BLaER1 treated with 17β-estradiol and CSF1 and Interleukin-3, amounts not matched to agents 10 nM and 100 nM (cell line): ENCODE results near the gene URAD.

ENCODE experiments used
- H3K27ac ChIP-seq, 11 experiments: shearing (Covaris generic); formaldehyde crosslinking; 2 replicates each; pipeline ENCODE4 v1.8.1; 2022
- H3K27me3 ChIP-seq, 11 experiments: shearing (Covaris generic); formaldehyde crosslinking; 2 replicates each; pipeline ENCODE4 v1.8.1; 2022
- H3K36me3 ChIP-seq, 11 experiments: shearing (Covaris generic); formaldehyde crosslinking; 2 replicates each; pipeline ENCODE4 v1.8.1; 2022
- H3K4me1 ChIP-seq, 10 experiments: shearing (Covaris generic); formaldehyde crosslinking; 2 replicates each; pipeline ENCODE4 v1.8.1; 2022
- H3K4me2 ChIP-seq, 11 experiments: shearing (Covaris generic); formaldehyde crosslinking; 2 replicates each; pipeline ENCODE4 v1.8.1; 2022
- H3K4me3 ChIP-seq, 10 experiments: shearing (Covaris generic); formaldehyde crosslinking; 2 replicates each; pipeline ENCODE4 v1.8.1; 2022
- H3K9ac ChIP-seq, 11 experiments: shearing (Covaris generic); formaldehyde crosslinking; 2 replicates each; pipeline ENCODE4 v1.8.1; 2022
- H3K9me3 ChIP-seq, 11 experiments: shearing (Covaris generic); formaldehyde crosslinking; replicated peaks in 1 of 11; 2 replicates each; pipeline ENCODE4 v1.8.1; 2022
- H4K20me1 ChIP-seq, 11 experiments: shearing (Covaris generic); formaldehyde crosslinking; 2 replicates each; pipeline ENCODE4 v1.8.1; 2022
- Cebpa-rat ChIP-seq, 11 experiments: shearing (Covaris generic); IDR thresholded peaks; 2 replicates each; pipeline ENCODE4 v1.8.1; 2022

Gene URAD

DNA sequence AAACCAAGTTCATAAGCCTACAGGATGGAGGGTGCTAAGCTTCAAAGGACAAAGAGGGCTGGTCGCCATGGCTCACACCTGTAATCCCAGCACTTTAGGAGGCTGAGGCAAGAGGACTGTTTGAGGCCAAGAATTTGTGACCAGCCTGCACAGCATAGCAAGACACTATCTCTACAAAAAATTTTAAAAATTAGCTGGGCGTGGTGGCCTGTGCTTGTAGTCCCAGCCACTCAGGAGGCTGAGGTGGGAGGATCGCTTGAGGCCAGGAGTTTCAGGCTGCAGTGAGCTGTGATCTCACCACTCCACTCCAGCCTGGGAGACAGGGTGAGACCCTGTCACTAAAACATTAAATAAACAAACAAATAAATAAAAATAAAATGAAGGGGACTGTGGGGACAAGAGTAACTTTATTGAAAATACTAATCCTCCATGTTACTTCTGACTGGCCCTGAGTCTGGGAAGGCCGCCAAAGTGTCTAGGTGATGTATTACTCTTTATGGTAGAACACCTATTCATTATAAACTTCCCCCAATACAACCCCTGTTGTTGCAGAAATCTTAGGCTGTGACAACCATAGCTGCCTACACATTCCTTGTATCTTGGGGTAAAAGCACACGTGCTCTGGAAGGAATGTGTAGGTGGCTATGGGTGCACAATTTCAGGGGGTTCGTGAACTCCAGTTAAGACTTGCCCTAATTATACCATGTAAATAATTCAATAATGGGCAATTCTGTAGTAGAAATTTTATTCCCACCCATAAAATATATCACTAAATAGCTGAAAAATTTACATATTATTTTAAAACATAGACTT, 14.6 kb upstream of the URAD start:
- Histone ChIP-seq H3K4me1 (peaks cover 0 to 3% (median 0%) of the 10 kb centered on the region in 10 experiments; a peak in 1 of 20 replicates), H3K9ac (no peak overlapping the region), H4K20me1 (no peaks in the 10 kb centered on the region), H3K36me3 (no peaks in the 10 kb centered on the region), H3K4me2 (no peak overlapping the region), H3K27me3 (no peaks in the 10 kb centered on the region), H3K27ac (no peak overlapping the region), H3K9me3 (no peaks in the 10 kb centered on the region), H3K4me3 (no peak overlapping the region)
- TF ChIP-seq Cebpa-rat (IDR thresholded peaks at IDR 0.05), result no peak

DNA sequence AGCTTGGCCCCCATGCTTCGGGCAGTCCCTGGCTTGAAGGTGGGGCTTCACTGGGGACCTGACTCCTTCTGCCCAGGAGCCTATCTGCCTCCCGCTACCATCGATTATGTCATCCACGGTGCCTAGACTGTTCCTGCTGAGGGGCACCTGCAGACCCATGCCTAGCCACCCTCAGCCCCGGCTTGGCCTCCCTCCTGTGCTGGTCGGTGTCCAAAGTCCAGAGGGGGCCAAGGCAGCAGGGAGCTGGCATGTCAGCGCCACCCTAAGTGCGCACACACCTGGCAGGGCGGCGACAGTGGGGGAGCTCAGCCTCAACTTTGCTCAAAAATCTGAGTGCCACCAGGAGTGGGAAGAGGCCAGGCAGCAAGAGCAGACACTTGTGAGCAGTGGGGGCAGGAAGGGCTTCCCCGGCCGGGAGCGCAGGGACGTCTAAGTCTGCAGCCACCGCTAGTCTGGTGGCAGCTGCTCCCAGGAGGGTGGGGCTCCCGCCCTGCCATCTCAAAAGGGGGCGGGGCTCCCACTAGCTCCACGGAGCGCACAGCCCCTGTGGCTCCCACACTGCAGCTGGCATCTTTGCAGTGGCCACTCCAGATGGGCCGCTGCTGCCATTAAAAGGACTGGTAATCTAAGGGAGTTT, 13.5 kb upstream of the URAD start:
- Histone ChIP-seq H3K27me3 (no peaks in the 10 kb centered on the region), H3K36me3 (no peaks in the 10 kb centered on the region), H3K4me2 (no peak overlapping the region), H3K4me3 (no peak overlapping the region), H3K9me3 (no peaks in the 10 kb centered on the region), H4K20me1 (no peaks in the 10 kb centered on the region), H3K9ac (no peak overlapping the region), H3K4me1 (peaks cover 0 to 4% (median 0%) of the 10 kb centered on the region in 10 experiments; a peak in 1 of 20 replicates), H3K27ac (no peak overlapping the region)
- TF ChIP-seq Cebpa-rat (IDR thresholded peaks at IDR 0.05), result no peak

DNA sequence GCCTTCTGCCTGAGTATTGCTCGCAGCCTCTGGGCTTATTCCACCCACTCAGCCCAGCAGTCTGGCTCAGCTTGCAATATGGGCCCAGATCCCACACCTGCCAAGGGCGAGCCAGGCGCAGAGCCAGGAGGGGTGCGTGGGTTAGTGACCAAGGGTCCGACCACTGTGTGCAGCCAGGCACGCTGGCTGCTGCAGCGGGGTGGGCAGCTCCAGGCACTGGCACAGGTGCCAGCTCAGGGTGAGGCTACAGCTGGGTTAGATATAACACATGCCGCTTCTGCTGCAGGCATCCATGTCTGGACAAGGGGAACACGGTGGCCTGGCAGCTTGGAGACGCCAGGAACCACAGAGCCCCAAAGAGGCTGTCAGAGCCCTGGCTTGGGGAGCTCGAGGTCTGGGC, 12.6 kb upstream of the URAD start:
- Histone ChIP-seq H3K4me3 (no peak overlapping the region), H3K27ac (no peak overlapping the region), H3K9ac (no peak overlapping the region), H3K36me3 (no peaks in the 10 kb centered on the region), H4K20me1 (no peaks in the 10 kb centered on the region), H3K9me3 (no peaks in the 10 kb centered on the region), H3K27me3 (no peaks in the 10 kb centered on the region), H3K4me2 (no peak overlapping the region), H3K4me1 (peaks cover 0 to 4% (median 0%) of the 10 kb centered on the region in 10 experiments; a peak in 1 of 20 replicates)
- TF ChIP-seq Cebpa-rat (IDR thresholded peaks at IDR 0.05), result no peak

DNA sequence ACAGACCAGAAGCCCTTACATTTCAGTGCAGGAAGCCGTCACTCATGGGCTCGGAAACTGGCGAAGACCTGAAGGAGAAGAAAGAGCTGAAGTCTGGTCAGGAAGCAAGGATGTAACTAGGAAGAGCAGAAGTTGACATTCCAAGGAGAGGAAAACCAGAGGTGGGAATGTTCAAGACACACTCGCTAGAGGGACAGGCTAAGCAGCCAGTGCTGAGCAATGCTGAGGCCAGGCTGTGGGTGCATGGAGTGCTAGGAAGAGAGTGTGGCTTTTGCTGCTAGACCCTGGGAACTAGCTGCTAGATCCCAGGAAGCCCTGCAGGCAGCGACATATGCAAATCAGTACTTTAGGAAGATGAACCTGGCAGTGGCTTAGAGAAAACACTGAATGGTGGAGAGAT, 12.1 kb upstream of the URAD start:
- no peaks in the 10 kb centered on the region for H4K20me1 ChIP-seq
- no peaks in the 10 kb centered on the region for H3K9me3 ChIP-seq
- no peak overlapping the region for H3K4me3 ChIP-seq
- H3K27me3 ChIP-seq, result no peaks in the 10 kb centered on the region
- TF ChIP-seq Cebpa-rat (IDR thresholded peaks at IDR 0.05), result no peak
- peaks cover 0 to 4% (median 0%) of the 10 kb centered on the region in 10 experiments; a peak in 1 of 20 replicates for H3K4me1 ChIP-seq
- no peak overlapping the region for H3K27ac ChIP-seq
- no peaks in the 10 kb centered on the region for H3K36me3 ChIP-seq
- H3K9ac ChIP-seq, result no peak overlapping the region
- no peak overlapping the region for H3K4me2 ChIP-seq

DNA sequence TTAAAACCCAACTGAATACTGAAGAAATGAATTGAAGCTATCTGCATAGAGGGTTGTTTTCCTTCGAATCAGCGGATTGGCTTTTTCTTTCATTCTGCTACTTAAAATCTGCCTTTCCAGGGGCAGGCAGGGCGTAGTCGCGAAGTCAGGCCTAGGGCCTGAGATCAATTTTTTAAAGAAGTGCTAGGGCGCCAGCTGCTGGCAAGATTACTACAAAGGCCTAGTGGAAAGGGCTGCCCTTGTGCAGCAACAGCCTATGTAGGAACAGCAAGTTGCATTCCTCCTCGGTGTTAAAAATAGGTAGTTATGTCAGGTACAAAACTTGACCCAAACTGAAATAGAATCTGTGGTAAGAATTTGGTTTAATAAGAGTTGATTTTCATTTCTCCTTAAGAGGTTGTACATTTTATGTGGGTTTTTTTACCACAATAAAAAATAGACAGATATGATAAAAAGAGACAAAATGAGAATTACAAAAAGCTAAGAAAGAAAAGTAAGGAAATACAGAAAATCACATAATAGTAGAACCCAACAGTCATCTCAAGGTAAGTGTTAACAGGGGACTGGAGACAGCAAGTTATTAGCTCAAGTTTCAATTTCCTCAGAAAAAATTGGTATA, 9.5 kb upstream of the URAD start:
- Histone ChIP-seq H3K36me3 (no peaks in the 10 kb centered on the region), H3K27ac (no peak overlapping the region), H3K9ac (no peak overlapping the region), H3K9me3 (no peaks in the 10 kb centered on the region), H3K4me2 (no peak overlapping the region), H3K27me3 (no peaks in the 10 kb centered on the region), H3K4me1 (peaks cover 0 to 4% (median 0%) of the 10 kb centered on the region in 10 experiments; a peak in 1 of 20 replicates), H3K4me3 (no peak overlapping the region), H4K20me1 (no peaks in the 10 kb centered on the region)
- TF ChIP-seq Cebpa-rat (IDR thresholded peaks at IDR 0.05), result no peak

DNA sequence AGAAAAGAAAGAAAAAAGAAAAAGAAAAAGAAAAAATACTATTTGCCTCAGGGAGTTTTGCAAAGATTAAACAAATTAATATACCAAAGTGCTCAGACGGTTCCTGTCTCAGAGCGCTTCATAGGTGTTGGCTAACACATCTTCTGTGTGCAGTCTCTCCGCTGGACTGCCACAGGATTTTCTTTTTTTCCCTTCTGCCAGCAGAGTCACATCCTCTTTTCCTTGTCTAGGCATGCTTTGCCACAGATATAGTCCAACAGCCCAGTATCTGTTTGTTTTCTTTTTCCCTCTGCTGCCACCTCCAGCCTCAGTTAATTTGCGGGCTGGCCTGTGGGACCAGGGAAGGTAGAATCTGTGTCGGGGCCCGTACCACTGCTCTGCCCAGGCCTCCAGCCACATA, 3.4 kb upstream of the URAD start:
- no peak for TF ChIP-seq Cebpa-rat (IDR thresholded peaks at IDR 0.05)
- Histone ChIP-seq H3K9ac (no peak overlapping the region), H3K27me3 (no peaks in the 10 kb centered on the region), H4K20me1 (no peaks in the 10 kb centered on the region; a peak in 1 of 22 replicates), H3K36me3 (no peaks in the 10 kb centered on the region), H3K27ac (no peak overlapping the region), H3K9me3 (no peaks in the 10 kb centered on the region), H3K4me2 (no peak overlapping the region), H3K4me3 (no peak overlapping the region), H3K4me1 (peaks cover 0 to 6% (median 0%) of the 10 kb centered on the region in 10 experiments; a peak in 2 of 20 replicates)

DNA sequence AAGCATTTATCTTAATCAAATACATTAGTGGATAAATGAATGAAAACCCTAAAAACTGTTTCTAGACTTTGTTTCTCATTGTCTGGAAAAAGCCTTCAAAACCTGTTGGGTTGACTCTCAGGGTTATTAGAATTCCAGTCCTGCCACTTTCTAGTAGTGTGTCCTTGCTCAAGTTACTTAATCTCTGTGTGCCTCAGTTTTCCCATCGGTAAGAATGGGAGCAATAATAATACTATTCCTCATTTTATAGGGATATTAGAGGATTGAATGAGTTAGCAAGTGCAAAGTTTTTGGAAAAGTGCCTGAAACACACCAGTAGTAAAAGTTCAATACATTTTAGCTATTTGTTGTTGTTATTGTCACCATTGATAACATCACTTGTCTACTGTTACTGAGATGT, 2.9 kb downstream of the URAD start:
- H3K9ac ChIP-seq, result no peak overlapping the region
- no peaks in the 10 kb centered on the region for H3K36me3 ChIP-seq
- no peak overlapping the region for H3K27ac ChIP-seq
- H3K4me2 ChIP-seq, result no peak overlapping the region
- peaks cover 10 to 25% (median 14%) of the 10 kb centered on the region in 11 experiments for H3K27me3 ChIP-seq
- H3K9me3 ChIP-seq, result no peaks in the 10 kb centered on the region
- H3K4me1 ChIP-seq, result peaks cover 0 to 6% (median 0%) of the 10 kb centered on the region in 10 experiments; a peak in 3 of 20 replicates
- peaks cover 0 to 6% (median 0%) of the 10 kb centered on the region in 11 experiments; a peak in 4 of 22 replicates for H4K20me1 ChIP-seq
- no peak overlapping the region for H3K4me3 ChIP-seq
- no peak for TF ChIP-seq Cebpa-rat (IDR thresholded peaks at IDR 0.05)

DNA sequence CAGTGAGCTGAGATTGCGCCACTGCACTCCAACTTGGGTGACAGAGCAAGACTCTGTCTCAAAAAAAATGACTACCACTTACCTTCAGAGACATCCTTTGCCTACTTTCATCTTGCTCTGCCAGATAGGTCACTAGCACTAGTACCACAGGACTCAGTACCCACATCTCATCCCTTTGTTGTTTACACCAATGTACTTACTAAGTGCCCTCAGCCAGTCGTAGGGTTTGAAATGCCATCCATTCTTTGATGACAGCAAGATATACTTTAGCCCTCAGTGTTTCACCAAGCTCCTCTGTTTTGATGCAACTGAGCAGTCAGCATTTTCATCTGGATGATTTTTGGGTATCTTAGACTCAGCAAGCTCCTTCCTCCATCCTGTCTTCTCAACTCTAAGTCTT, 6.1 kb downstream of the URAD start:
- no peak overlapping the region for H3K4me2 ChIP-seq
- H3K9me3 ChIP-seq, result peaks cover 0 to 9% (median 5%) of the 10 kb centered on the region in 11 experiments; a peak in 9 of 22 replicates
- peaks cover 0 to 26% (median 8%) of the 10 kb centered on the region in 11 experiments; a peak in 14 of 22 replicates for H4K20me1 ChIP-seq
- H3K27ac ChIP-seq, result no peak overlapping the region
- no peak overlapping the region for H3K4me3 ChIP-seq
- no peak for TF ChIP-seq Cebpa-rat (IDR thresholded peaks at IDR 0.05)
- H3K36me3 ChIP-seq, result no peaks in the 10 kb centered on the region
- H3K4me1 ChIP-seq, result peaks cover 0 to 9% (median 4%) of the 10 kb centered on the region in 10 experiments; a peak in 7 of 20 replicates
- H3K27me3 ChIP-seq, result peaks cover 42 to 58% (median 46%) of the 10 kb centered on the region in 11 experiments
- no peak overlapping the region for H3K9ac ChIP-seq
